GM12874 (cell line): ENCODE results near the gene NT5DC3.

Experiments used
- TF ChIP-seq, protein P1 (sequence below): IDR thresholded peaks from 2 replicates; pipeline ENCODE4 v1.5.1; 2011; ENCODE audit warnings: low read depth, mild to moderate bottlenecking, control low read depth, low read length, moderate library complexity; ENCODE audit not compliant: insufficient read depth

The NT5DC3 gene

DNA sequence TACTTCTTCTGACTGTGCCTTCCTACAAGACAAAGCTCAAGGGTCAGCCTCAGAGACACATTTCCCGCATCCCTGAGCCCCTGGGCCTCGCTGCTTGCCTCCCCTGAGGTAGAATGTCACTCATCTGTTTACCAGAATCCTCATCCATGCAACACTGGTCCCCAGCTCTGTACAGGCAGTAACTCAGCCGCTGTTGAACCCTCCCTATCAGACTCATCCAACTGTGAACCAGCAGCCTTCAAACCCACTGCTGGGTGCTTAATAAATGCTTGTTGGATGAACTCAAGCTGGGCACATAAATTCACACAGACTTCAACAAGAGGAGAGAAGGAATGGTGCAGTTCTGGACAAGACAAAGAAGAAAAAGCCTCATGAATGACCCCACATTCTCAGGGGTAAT is 6.1 kb downstream of the NT5DC3 start:
- TF ChIP-seq, protein P1, sequence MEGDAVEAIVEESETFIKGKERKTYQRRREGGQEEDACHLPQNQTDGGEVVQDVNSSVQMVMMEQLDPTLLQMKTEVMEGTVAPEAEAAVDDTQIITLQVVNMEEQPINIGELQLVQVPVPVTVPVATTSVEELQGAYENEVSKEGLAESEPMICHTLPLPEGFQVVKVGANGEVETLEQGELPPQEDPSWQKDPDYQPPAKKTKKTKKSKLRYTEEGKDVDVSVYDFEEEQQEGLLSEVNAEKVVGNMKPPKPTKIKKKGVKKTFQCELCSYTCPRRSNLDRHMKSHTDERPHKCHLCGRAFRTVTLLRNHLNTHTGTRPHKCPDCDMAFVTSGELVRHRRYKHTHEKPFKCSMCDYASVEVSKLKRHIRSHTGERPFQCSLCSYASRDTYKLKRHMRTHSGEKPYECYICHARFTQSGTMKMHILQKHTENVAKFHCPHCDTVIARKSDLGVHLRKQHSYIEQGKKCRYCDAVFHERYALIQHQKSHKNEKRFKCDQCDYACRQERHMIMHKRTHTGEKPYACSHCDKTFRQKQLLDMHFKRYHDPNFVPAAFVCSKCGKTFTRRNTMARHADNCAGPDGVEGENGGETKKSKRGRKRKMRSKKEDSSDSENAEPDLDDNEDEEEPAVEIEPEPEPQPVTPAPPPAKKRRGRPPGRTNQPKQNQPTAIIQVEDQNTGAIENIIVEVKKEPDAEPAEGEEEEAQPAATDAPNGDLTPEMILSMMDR, result no peak

DNA sequence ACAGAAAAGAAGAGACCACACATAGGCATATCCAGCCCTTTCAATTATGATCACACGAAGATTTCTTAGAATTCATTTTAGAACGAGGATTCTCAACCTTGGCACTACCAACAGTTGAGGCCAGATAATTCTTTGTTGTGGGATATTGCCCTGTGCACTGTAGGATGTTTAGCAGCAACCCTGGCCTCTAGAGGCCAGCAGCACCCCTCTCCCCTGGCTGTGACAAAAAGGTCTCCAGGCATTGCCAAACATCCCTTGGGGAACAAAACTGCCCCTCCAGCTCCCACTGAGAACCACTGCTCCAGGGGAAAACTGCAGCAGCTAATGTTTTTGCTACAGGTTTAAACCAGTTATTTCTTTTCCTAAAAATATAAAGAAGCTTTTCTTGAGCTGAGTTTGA is 7.1 kb downstream of the NT5DC3 start:
- TF ChIP-seq, protein P1, result no peak

DNA sequence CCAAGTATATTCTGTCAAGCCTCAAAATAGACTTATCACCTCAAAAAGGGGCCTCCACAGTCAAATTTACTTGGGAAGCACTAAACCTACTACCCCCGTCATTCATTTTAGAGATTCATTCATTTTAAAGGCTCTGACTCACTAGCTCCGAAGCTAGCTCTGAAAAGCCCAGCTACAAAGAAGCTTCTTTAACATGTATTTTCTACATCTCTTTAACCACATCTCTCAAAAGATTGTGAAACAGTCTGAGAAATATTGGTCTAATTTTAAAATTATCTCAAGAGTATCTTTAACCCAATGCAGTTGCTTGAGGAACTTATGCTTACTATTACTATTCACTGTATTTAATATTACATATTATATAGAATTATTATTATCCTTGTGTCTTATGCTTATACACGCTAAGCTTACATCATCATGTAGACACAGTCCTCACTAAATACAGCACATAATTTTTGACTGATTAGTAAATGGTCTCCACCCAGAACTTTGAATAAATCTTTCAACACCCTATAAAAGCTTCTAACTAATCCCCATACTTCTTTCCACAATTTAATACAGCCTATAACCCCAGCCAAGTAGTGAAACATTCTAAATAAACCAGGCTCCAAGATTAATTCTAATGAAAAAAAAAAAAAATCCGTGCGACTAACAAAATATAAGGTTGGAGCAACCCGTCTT is 7.8 kb downstream of the NT5DC3 start:
- TF ChIP-seq, protein P1, result no peak

DNA sequence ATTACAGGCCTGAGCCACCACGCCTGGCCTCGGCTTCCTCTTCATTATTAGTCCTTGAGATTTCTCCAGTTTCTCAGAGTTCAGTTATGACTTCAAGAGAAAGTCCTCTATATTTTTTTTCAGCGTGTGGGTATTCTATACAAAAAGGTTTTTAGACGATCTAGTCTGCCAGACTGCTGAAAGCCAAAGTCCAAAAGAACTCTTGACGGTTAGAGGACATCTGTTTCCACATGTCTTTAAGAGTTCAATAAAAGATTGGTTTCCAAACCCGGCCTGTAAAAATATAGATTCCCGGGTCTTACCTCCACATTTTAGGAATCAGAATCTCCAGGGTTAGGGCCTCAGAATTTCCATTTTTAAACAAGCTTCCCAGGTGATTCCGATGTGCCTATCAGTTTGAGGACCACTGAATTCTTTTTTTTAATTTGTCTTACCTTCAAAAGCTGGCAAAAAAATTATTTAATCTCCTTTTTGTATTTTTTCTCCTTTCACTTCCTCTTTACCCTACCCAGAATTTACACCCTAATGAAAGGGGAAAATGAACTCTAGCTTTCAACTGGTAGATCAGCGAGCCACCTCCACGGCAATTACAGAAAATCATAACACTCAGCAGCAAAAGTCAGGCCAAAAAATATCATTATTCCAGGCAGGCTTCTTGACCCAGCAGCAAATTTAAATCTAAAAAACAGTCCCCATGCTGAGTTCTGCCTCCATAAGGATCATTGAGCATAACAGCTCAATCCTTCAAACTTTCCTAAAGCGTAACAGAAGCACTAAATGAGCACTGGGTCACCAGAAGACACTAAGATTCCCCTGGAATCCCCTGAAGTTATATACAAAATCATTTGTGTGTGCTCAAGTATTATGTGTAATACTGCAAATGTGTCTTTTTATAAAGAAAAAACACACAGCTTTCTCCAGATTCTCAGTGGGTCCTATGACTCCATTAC is 8.7 kb downstream of the NT5DC3 start:
- TF ChIP-seq, protein P1, result no peak

DNA sequence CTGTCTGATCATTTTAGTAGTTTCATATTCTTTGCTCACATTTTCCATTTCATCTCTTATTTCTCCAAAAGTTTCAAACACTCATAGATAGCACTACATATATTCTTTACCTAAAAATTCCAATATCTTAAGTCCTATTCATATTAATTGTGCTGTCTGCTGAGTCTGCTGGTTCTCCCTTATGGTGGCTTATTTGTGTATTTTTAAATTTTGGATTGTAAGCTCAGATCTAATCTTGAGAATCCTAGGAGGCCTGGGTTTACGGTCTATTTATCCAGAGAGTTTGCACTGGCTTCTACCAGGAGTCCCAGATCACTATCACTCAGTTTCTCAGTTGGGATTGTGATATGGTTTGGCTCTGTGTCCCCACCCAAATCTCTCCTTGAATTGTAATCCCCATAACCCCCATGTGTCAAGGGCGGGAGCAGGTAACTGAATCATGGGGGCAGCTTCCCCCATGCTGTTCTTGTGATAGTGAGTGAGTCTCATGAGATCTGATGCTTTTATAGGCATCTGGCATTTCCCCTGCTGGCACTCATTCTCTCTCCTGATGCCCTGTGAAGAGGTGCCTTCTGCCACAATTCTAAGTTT is 10.2 kb downstream of the NT5DC3 start:
- TF ChIP-seq, protein P1, result no peak

DNA sequence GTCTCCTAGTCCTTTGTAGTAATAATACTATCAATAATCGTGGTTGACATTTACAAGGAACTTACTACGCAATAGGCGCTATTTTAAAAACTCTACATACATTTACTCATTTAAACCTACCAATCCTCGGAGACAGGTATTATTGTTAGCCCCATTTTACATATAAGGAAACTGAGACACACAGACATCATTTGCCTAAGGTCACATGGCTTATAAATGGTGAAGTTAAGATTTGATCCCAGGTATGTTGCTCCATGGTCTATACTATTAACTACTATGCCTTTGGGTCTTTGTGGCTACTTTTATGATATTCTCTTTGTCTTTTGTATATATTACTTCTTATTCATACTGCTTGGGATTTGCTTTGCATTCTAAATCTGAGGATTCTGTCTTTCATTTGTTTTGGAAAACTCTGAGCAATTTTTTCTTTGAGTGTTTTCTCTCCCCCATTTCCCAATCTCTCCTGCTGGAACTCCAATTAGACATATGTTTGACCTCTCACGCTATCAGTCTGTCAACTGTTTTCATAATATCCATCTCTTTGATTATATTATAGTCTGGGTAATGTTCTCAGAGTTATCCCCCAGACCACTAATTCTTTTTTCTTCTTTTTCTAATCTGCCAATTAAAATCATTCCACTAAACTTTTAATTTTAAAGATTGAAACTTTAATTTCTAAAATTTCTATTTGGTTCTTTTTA is 10.9 kb downstream of the NT5DC3 start:
- TF ChIP-seq, protein P1, result no peak

DNA sequence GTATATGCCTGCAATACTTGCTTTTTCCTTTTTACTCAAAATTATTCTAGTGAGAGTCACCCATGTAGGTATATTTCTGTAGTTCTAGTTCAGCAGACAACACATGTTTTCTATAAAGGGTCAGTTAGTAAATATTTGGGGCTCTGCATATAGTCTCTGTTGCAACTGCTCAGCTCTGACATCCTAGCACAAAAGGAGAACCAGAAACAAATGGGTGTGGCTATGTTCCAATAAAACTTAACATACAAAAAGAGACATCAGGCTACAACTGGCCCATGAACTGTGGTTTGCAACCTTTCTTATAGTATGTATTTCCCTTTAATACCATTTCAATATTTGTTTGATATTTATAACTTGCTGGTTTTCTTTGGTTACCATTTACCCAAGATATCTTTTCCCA is 11.9 kb downstream of the NT5DC3 start:
- TF ChIP-seq, protein P1, result no peak
